ENCODE measurements around the gene PSMA8. TPM values are rescaled to one million over a fixed set of nuclear protein-coding genes. Genes with fewer than 3 reads are reported as not detected.
"Not testable (repeated sequence)": the region's sequence is repeated elsewhere in the genome, so short reads cannot be mapped to it uniquely, and the experiment has no call there.

The PSMA8 gene
- not detected for total RNA-seq

DNA sequence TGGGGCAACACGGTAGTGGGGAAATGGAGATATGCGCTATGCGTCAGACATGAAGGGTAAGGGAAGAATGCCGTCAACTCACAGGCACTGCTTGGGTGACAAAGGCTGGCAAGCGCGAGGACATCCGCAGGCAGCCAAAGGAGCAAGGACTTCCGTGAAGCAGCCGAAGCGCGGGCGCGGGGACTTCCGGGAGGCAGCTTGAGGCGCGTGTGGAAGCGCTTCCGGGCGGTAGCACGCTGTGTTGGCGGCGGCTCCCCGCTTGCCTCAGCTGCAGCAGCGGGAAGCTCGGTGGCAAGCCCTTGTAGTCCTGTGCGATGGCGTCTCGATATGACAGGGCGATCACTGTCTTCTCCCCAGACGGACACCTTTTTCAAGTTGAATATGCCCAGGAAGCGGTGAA lies at the start of gene PSMA8:
Gene PSMA8 (plus strand): TSS at position 218 of the 400 bp plus-strand sequence. CDS start 97 bp downstream, at position 315.
- ATAC-seq = peak; percentile 17

DNA sequence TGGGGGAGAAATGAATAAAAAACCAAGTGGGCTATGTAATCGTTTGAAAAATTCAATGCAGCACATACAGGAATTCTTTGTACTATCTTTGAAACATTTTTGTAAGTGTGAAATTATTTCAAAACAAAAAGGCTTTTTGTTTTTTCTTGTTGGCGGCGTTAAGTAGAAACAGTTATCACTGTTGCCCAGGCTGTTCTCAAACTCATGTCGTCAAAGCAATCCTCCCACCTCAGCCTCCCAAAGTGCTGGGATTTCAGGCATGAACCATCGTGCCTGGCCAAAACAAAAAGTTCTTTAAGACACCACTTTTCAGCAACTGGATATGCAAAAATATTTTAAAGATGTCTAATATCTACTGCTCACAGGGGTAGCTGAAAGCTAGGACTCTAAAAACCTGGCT lies 48.6 kb upstream of the PSMA8 start:
- ATAC-seq = no peak

GRCh38 chr18:26086959-26087358 lies 46.7 kb upstream of the PSMA8 start:
- no peak for ATAC-seq

GRCh38 chr18:26088487-26088886 lies 45.2 kb upstream of the PSMA8 start:
- no peak for ATAC-seq

GRCh38 chr18:26089293-26090129 lies 44.2 kb upstream of the PSMA8 start:
- ATAC-seq = peak; percentile 8

DNA sequence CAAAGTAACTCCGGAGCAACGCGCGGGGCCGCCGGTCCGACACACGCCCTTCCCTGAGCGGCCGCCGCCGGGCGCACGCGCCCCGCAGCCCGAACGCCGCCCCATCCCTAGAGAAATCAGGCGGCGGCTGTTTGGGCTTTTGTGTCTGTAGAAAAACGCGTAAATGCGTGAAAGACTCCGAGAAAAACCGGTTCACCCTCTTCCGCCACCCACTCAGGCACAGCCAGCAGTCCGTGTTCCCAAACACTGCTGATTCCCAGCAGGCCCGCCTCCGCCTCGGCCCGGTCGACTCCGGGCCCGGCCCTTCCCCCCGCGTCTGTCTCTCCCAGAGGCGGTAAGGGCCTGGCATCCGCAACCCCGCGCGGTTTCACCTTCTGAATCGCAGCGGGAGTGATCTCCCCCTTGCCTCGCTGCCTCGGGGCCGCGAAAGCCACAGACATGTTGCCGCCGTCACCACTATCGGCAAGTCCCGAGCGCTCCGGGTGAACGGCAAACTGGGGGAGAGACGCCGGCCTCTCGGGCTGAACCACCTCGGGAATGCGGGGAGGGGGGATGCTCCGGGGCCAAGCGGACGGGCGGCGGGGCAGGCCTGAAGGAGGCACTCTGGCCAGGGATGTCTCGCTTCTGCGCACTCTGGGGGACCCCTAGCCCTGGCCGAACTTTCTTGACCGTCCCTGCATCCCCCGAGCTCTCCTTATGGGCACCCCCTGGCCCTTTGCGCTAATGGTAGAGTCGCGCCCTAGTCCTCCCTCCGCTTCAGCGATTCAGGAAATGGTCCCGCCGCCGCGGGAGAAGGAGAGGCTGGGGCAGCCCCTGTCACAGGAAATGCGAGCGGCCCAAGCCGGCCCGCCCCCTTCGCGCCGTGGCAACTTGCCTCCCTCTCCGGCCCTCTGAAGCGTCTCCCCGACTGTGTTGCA lies 43.3 kb upstream of the PSMA8 start, which contains the start of gene SS18:
Gene SS18 (minus strand): TSS at position 484 of the 917 bp plus-strand sequence. CDS start 44 bp downstream, at position 440.
- peak; percentile 95 for ATAC-seq

GRCh38 chr18:26091047-26091630 lies 42.5 kb upstream of the PSMA8 start:
- ATAC-seq = peak; percentile 70

DNA sequence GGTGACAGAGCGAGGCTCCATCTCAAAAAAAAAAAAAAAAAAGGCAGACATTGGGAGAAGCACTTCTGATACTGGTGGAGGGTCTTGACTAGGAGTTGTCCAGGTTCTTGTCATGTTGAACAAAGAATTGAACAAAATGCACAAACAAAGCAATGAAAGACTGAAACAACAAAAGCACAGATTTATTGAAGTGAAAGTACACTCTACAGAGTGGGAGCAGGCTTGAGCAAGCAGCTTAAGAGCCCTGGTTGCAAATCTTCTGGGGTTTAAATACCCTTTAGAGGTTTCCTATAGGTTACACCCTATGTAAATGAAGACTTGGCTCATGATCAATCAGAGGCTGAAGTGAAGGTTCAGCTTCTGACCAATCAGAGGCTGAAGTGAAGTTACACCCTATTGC lies 36.8 kb upstream of the PSMA8 start:
- ATAC-seq = no peak

GRCh38 chr18:26097563-26097962 lies 36.1 kb upstream of the PSMA8 start:
- ATAC-seq = peak; percentile 98

DNA sequence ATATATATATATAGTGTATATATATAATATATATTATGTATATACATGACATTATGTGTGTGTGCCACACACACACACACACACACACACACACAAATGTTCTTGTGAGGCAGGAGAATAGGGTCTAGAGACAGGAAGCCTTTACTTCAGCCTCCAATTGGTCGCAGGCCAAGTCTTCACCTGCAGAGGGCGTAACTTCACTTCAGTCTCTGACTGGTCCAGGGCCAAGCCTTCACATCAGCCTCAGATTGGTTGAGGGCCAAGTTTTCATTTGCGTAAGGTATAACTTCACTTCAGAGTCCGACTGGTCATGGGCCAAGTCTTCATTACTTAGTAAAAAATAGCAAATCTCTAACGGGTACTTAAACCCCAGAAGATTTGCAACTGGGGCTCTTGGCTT lies 30.1 kb upstream of the PSMA8 start:
- ATAC-seq = peak; percentile 37

- no peak for ATAC-seq
Measured at GRCh38 chr18:26104035-26104434, 29.6 kb upstream of the PSMA8 start.

DNA sequence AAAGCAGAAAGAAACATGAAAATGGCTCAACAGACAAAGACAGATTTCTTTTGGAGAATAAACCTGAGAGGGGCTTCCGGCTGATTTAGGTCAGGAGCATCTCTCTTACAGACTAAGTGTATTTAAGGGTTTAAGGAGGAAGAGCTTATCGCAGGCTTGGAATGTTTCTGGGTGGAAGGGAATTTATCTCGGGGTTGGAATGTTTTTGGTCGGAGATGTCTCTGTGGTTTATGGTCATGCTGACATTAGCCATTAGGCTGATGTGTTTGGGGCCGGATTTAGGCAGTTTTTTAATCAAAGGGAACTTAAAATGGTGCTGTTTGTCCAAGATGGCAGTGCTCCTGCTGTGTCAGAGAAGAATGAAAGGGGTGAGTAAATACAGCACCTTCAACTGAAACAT lies 14.4 kb upstream of the PSMA8 start:
- ATAC-seq = no peak

DNA sequence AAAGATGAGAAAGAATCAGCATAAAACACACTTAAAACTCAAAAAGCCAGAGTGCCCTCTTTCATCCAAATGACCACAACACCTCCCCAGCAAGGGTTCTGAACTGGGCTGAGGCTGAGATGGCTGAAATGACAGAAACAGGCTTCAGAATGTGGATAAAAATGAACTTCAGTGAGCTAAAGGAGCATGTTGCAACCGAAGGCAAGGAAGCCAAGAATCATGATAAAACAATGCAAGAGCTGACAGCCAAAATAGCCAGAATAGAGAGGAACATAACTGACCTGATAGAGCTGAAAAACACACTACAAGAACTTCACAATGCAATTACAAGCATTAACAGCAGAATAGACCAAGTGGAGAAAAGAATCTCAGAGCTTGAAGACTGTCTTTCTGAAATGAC lies 12.2 kb upstream of the PSMA8 start:
- ATAC-seq = no peak

DNA sequence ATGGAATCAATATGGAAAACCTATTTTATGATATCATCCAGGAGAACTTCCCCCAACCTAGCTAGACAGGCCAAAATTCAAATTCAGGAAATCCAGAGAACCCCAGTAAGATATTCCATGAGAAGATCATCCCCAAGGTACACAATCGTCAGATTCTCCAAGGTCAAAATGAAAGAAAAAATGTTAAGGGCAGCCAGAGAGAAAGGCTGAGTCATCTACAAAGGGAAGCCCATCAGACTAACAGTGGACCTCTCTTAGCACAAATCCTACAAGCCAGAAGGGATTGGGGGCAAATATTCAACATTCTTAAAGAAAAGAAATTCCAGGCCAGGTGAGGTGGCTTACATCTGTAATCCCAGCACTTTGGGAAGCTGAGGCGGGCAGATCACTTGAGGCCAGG lies 11.7 kb upstream of the PSMA8 start:
- not testable (repeated sequence) for ATAC-seq

- ATAC-seq = no peak
Measured at GRCh38 chr18:26127786-26128185, 5.9 kb upstream of the PSMA8 start.

- ATAC-seq = not testable (repeated sequence)
Measured at GRCh38 chr18:26128192-26128591, 5.5 kb upstream of the PSMA8 start.

DNA sequence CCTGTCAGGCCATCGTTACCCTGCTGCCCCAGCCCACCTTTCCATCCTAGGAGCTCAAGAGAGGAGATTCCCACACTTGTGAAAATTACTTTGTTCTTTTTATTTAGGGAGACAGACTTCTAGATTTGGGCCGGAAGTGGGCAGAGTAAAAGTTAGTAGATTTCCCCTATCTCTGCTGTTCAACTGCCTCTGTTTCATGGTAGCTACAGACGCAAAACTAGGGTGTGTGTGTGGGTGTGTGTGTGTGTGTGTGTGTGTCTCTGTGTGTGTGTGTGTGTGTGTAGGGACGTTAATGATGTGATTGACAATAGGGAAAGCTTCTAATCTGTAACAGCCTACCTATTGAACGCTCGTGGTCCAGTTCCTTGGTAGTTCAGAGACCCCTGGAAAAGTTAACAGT lies 438 bp downstream of the PSMA8 start:
- no peak for ATAC-seq

GRCh38 chr18:26135548-26135947 lies 1.9 kb downstream of the PSMA8 start:
- ATAC-seq = no peak

- ATAC-seq = no peak
Measured at GRCh38 chr18:26157326-26157725, 23.7 kb downstream of the PSMA8 start.

- no peak for ATAC-seq
Measured at GRCh38 chr18:26159353-26159752, 25.7 kb downstream of the PSMA8 start.

DNA sequence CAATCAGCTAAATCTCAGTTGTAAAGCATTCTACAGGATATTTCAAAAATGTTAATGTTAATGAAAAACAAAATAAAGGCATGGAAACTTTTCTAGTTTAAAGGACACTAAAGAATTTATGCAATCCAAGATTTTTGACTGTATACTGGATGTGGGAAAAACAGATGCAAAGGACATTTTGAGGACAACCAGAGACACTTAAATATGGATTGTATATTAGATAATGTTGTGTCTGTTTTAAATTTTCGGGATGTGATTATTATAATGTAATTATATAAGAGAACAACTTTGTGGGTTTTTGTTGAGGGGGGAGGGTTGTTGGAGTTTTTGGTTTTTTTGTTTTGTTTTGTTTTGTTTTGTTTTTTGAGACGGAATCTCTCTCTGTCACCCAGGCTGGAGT lies 30.9 kb downstream of the PSMA8 start:
- ATAC-seq = no peak

GRCh38 chr18:26167592-26167991 lies 33.9 kb downstream of the PSMA8 start:
- ATAC-seq = not testable (repeated sequence)

DNA sequence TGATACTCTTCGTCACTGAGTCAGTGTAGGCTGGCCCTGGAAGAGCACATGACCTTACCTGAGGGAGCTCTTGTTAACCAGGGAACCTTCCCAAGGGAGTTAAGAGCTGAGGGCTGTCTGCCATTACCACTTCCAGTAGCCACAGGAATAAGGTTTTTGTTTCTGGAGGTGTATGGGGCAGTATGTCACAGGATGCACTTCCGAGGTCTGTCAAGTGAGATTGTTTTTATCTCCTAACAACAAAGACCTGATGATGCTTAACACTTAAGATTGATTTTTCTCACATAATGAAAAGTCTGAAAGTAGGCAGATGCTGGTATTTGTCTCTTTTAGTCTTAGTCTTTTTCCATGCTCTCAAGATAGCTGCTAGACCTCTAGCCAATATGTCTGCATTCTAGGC lies 41.8 kb downstream of the PSMA8 start:
- no peak for ATAC-seq
